HG03039 (cell line): ENCODE data around the gene SF3B2.
A peak's percentile ranks its signal among the peaks of the same experiment; 100 is the strongest.

Experiments used
- ATAC-seq: cut with Tn5 transposase; IDR thresholded peaks from one replicate; pipeline ENCODE4 v1.9.1; 2021; ENCODE audit warnings: mild to moderate bottlenecking, moderate library complexity; ENCODE audit not compliant: unreplicated experiment

Gene SF3B2

DNA sequence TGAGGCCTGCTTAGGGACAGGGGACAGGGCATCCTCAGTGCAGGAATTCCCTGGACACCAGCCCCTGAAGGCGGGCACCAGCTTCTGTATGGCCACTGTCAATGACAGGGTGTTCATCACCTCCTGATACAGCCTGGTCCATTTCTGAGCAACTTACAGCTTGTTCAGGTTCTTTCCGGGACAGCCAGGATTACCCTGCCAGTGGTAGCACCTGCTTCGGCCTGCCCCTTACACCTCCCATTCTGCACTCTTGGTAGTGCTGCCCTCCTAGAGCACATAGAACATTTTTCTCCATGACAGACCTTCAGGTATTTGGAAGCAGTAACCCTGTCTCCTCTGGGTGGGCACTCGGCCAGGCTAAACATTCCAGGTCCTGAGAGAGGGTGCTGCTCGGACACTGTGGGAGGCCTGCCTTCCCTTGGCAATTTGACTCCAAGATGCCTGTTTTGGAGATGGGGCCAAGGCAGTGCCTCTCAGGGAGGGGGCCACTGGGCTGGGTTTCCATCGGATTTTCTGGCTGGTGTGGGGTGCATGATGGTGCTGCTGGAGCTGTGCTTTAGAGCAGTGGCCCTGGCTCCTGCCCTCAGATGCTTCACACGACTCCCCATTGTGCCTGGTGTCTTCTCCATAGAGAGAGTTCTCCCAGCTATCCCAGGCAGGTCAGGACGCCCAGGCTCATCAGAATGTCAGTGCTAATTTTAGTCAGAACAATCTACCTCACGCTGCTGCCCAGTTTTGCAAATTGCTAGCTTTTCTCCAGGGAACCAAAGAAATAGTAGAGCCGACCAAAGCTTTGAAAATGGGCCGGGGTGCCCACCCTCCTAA lies 4.4 kb upstream of the SF3B2 start:
- ATAC-seq = no peak

DNA sequence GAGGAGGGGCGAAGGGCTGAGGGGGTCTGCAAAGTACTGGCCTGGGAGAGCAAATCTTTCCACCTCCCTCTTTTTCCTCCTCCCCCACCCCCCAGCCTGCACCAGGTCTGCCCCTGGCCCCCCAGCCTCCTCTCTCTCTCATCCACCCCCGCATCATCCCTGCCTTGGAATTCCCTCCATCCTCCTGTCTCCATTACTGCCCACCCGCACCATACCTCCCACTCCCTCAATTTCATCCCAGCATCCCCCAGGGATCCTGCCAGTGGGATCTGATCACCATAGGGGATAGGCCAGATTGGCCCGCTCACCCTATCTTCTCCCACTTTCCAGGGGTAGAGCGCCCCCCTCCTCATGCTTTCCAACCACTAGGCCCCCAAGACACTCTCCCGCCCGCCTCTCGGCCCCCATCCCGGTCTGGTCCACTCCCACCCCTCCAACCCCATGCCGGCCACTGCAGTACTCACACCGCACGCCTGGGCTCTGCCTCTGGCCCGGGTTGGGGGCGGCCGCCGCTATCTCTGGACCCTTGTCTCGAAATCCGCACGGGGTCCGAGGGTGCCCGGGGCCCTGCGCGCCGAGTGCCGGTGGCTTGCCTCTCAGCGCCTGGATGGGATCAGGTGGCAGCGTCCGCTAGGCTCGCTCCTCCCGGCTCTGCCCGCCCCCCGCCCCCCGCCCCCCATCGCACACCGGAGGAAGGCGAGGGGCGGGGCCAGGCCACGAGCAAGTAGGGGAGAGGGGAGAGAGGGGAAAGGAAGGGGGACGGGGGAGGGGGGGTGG lies 3.4 kb upstream of the SF3B2 start, which contains the start of gene GAL3ST3:
TSS of gene GAL3ST3 (minus strand) at position 615 of the 777 bp plus-strand sequence. CDS start 3,746 bp downstream, outside the sequence.
- no peak for ATAC-seq

- no peak for ATAC-seq
These were observed 1.5 kb upstream of the SF3B2 start for GRCh38 chr11:66050581-66051231.

GRCh38 chr11:66051371-66051765 lies 796 bp upstream of the SF3B2 start:
- no peak for ATAC-seq

- ATAC-seq = no peak
These were observed 459 bp downstream of the SF3B2 start for GRCh38 chr11:66052664-66052982.

- no peak for ATAC-seq
These were observed 2.9 kb downstream of the SF3B2 start for GRCh38 chr11:66055021-66055420.

DNA sequence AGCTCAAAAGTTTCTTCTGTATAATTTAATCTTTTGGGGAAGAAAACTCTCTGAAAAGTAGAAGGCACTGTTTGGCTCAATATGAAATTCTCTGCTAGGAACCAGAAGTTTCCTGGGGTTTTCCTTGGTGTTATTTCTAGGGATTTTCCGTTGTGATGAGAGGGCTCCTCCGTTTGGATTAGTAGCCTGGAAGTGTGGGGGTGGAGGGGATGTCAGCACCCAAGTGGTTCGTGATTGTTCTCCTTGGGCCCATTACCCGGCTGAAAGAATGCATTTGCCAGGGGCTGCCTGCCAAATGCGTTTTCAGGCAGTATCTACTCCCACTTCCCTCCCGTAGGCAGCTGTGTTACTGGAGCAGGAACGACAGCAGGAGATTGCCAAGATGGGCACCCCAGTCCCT lies 4.3 kb downstream of the SF3B2 start:
- ATAC-seq = no peak

GRCh38 chr11:66059966-66060680 lies 8.0 kb downstream of the SF3B2 start:
- no peak for ATAC-seq

DNA sequence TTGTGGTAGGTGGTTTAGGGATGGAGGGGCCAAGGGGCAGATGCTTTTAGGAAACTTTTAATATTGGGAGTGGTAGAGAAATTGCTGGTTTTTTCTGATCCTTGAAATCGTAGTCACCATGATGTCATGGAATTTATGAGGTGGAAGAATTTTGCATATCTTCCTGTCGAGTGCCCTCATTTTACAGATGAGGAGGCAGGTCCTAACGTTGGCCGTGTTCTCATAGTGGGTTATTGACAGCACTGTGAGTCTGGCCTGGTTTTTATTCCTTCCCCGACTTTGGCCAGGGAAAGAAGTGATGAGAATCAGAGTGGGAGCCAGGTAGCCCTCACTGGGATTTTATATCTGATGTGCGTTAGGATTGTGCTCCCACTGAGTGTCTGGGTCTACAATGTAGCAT lies 9.1 kb downstream of the SF3B2 start:
- ATAC-seq = no peak

GRCh38 chr11:66062408-66062807 lies 10.2 kb downstream of the SF3B2 start:
- ATAC-seq = no peak

DNA sequence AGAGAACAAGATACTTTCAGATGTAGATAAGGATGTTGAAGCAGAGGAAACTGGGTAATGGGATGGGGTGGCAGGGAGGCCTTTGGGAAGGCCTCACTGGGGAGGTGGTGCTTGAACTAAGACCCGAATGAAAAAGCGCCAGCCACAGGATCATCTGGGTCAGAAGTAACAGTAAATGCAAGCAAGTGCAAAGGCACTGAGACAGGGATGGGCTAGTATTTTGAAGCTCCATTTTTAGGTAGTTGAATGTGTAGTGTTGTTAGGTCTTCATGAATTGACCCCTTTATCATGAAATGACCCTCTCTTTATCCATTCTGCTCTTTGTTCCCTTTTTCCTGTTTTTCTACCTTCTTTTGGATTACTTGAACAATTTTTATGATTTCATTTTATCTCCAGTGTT lies 11.7 kb downstream of the SF3B2 start:
- ATAC-seq = no peak

DNA sequence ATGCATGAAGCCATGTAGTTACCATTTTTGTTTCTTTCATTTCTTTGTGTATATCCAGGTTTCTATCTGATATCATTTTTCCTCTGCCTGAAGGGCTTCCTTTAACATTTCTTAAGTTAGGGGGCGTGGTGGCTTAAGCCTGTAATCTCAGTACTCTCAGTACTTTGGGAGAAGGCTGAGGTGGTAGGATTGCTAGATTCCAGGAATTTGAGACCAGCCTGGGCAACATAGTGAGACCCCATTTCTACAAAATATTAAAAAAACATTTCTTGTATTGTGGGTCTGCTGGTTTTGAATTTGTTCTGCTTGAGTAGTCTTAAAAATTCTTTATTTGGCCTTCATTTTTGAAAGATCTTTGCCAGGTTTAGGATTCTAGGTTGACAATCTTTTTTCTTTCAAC lies 12.4 kb downstream of the SF3B2 start:
- no peak for ATAC-seq

- ATAC-seq = no peak
These were observed 14.6 kb downstream of the SF3B2 start for GRCh38 chr11:66066751-66067150.

GRCh38 chr11:66067640-66068039 lies 15.5 kb downstream of the SF3B2 start:
- no peak for ATAC-seq

- ATAC-seq = no peak
These were observed 16.1 kb downstream of the SF3B2 start for GRCh38 chr11:66068154-66068821.

GRCh38 chr11:66068923-66069714 lies 17.0 kb downstream of the SF3B2 start:
- ATAC-seq = peak; percentile 2

DNA sequence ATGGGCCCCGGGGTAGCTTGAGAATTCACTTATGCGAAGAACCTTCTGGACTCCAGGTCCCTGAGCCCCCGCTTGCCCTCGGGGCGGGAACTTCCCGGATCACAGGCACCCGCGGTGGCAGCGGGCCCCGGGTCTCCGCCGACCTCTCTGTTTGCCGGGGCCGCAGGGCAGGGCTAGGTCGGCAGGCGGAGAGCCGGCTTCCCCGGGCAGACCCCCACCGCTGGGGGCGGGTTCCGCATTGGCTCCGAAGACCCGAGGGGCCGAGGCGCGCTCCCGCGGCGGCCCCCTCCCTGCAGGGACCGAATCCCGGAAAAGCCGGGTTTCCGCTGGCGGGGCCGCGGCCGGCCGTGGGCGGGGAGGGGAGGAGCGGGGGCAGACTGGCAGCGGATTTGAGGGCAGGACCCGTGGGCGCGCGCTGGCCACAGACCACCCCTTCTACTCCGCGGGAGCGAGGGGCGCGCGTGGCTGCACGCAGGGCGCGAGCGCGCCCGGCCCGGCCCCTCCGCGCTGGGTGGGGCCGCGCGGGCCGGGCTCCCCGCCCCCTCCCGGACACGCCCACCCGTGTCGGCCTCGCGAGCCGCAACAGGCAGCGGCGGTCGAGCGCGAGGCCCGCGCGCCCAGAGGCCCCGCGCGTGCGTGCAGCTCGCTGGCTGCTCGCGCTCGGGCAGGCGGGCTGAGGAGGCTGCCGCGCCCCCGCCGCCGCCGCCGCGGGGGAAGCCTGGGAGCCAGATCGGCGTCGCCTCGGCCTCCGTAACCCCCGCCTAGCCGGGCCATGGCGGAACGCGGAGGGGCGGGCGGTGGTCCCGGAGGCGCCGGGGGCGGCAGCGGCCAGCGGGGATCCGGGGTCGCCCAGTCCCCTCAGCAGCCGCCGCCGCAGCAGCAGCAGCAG lies 17.8 kb downstream of the SF3B2 start, which contains the start of gene PACS1:
TSS of gene PACS1 (plus strand) at position 558 of the 889 bp plus-strand sequence. CDS start at position 773, 215 bp downstream.
- ATAC-seq = peak; percentile 51

DNA sequence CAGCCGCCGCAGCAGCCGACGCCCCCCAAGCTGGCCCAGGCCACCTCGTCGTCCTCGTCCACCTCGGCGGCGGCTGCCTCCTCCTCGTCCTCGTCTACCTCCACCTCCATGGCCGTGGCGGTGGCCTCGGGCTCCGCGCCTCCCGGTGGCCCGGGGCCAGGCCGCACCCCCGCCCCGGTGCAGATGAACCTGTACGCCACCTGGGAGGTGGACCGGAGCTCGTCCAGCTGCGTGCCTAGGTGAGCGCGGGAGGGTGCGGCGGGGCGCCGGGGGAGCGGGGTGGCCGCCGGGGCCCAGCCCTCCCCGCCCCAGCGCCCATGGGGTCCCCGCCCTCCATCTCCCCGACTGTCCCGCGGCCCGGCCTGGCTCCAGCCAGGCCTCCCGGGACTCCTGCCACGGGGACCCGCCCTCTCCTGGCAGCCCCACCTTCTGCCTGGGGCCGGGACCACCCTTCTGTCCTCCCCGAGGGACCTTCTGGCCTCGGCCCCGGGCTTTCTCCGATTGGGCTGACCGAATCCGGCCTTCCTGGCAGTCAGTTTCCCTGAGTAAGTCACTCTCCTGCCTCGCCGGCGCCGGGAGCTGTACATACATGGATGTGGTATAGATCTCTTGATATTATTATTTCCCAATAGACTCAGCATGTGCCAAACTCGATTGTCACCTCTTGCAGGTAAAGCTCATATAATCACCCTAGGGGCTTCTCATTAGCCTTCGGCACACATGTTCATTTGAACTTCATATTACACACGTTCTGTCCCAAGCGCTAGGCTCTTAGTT lies 18.6 kb downstream of the SF3B2 start:
- ATAC-seq = peak; percentile 8
